Measurements from ENCODE around the gene LRRN4. TPM values are rescaled to one million over a fixed set of nuclear protein-coding genes. Genes with fewer than 3 reads are reported as not detected.
A peak's percentile ranks its signal among the peaks of the same experiment; 100 is the strongest.

Gene LRRN4
- total and polyA plus RNA-seq, 5 experiments from 2014 or later, result not detected

GRCh38 chr20:5990946-5991345 lies 62.9 kb downstream of the LRRN4 start:
- no peak for ATAC-seq
- POLR2A ChIA-PET, result no interaction called here
- Mint-ChIP-seq H3K4me1 (peaks cover 3 to 7% (median 5%) of the 10 kb centered on the region in 4 donors), H3K27ac (peak overlapping the region in 4 of 10 donors; percentile 3 to 27 (median 14)), H3K27me3 (no peaks in the 10 kb centered on the region), H3K4me3 (no peak overlapping the region), H3K36me3 (peaks cover 0 to 40% (median 16%) of the 10 kb centered on the region in 3 donors), H3K9me3 (no peaks in the 10 kb centered on the region)
- DNase-seq, result no peak

Other genes with a start within 250 kb of the LRRN4 start
- gene CHGB, start 142.6 kb downstream of the LRRN4 start, total RNA-seq, result not detected
- not detected for gene CHGB, start 142.6 kb downstream of the LRRN4 start, polyA plus RNA-seq
- gene TRMT6, start 103.5 kb downstream of the LRRN4 start, total RNA-seq, result 10 to 100 TPM; 17.0 to 17.3 TPM
- 10 to 100 TPM; 10.3 to 11.2 (median 10.3) TPM for gene TRMT6, start 103.5 kb downstream of the LRRN4 start, polyA plus RNA-seq
- gene MCM8, start 103.4 kb downstream of the LRRN4 start, total RNA-seq, result 1 to 10 TPM; 6.3 to 7.4 TPM
- gene MCM8, start 103.4 kb downstream of the LRRN4 start, polyA plus RNA-seq, result 1 to 10 TPM in 2 of 3 donors, under 1 TPM in 1; 0.55 to 2.5 (median 1.0) TPM
- 10 to 100 TPM; 24.2 to 24.8 TPM for gene CRLS1, start 47.9 kb downstream of the LRRN4 start, total RNA-seq
- gene CRLS1, start 47.9 kb downstream of the LRRN4 start, polyA plus RNA-seq, result 10 to 100 TPM; 35.0 to 51.0 (median 45.1) TPM
- gene FERMT1, start 69.0 kb upstream of the LRRN4 start, total RNA-seq, result not detected
- not detected for gene FERMT1, start 69.0 kb upstream of the LRRN4 start, polyA plus RNA-seq